Gastrocnemius medialis (tissue), 4 donors: ENCODE data around the gene GBP7. TPM values are rescaled to one million over a fixed set of nuclear protein-coding genes. Genes with fewer than 3 reads are reported as not detected.

Experiments
- ATAC-seq, 2 donors: fragments of 150-250 bp; one replicate each; pipeline ENCODE4 v1.9.1; 2016
- DNase-seq, 2 donors: peaks; one replicate each; pipeline ENCODE4 v3.0.0-alpha.2; 2019
- H3K27ac ChIP-seq, 4 donors: fragments of 200-600 bp; sonication (generic); 1 replicate in 1 of 4; 2 replicates in 3 of 4; pipeline ENCODE4 v1.5.1; 2016 to 2018; ENCODE audit warnings: mild to moderate bottlenecking in 2 of 4, moderate library complexity in 1 of 4
- H3K27me3 ChIP-seq, 3 donors: fragments of 200-600 bp; sonication (generic) in 2 of 3; 1 replicate in 1 of 3; 2 replicates in 2 of 3; pipeline versions ENCODE4 v1.5.1 to v1.6.0; 2016 to 2019; ENCODE audit warnings: mild to moderate bottlenecking in 1 of 3, moderate library complexity in 1 of 3
- H3K36me3 ChIP-seq, 2 donors: fragments of 200-600 bp; sonication (generic) in 1 of 2; one replicate each; pipeline ENCODE4 v1.5.1; 2017 to 2018
- H3K4me1 ChIP-seq, 2 donors: fragments of 200-600 bp; sonication (generic) in 1 of 2; one replicate each; pipeline ENCODE4 v1.5.1; 2016 to 2017; ENCODE audit warnings: mild to moderate bottlenecking in 2 of 2
- H3K4me3 ChIP-seq, 4 donors: fragments of 200-600 bp; sonication (generic) in 3 of 4; 1 replicate in 1 of 4; 2 replicates in 3 of 4; pipeline ENCODE4 v1.5.1; 2016 to 2019; ENCODE audit warnings: mild to moderate bottlenecking in 2 of 4
- H3K9me3 ChIP-seq, 3 donors: fragments of 200-600 bp; sonication (generic) in 2 of 3; 1 replicate in 1 of 3; 2 replicates in 2 of 3; pipeline ENCODE4 v1.5.1; 2016 to 2019
- POLR2A ChIP-seq, 2 donors: fragments of 450-650 bp; IDR thresholded peaks; one replicate each; pipeline ENCODE4 v1.6.1; 2017; ENCODE audit warnings: antibody characterized with exemption in 2 of 2, mild to moderate bottlenecking in 2 of 2, moderate library complexity in 2 of 2
- in situ Hi-C, 4 donors: fragments of 200-750 bp; cut with MboI; loops; one replicate each; pipeline versions ENCODE4 v1.15.0 to v1.8.0; 2017; ENCODE audit warnings: low sequenced_read_pairs in 4 of 4
- intact Hi-C: fragments of 100-400 bp; cut with DNase I; formaldehyde crosslinking; loops from one replicate; pipeline ENCODE4 v1.15.1; 2023; ENCODE audit warnings: low total_unique reads
- total RNA-seq, 4 donors: library from RNA; depleted of rRNA; stranded (reverse); fragments of >200 nt; gene quantifications; one replicate each; pipeline versions ENCODE4 v1.1.0 to v1.2.3, GENCODE V29; 2016
- TF ChIP-seq, protein P1 (sequence below), 5 experiments: fragments of 450-650 bp in 3 of 5; fragments of 200-600 bp in 2 of 5; sonication (generic) in 2 of 5; IDR thresholded peaks in 4 of 5; conservative IDR thresholded peaks in 1 of 5; 1 replicate in 4 of 5; 2 replicates in 1 of 5; pipeline ENCODE4 v1.5.1; 2016 to 2019; ENCODE audit warnings: antibody characterized with exemption in 5 of 5, mild to moderate bottlenecking in 3 of 5, moderate library complexity in 3 of 5

The GBP7 gene
- total RNA-seq, 4 donors from 2014 or later, result not detected

DNA sequence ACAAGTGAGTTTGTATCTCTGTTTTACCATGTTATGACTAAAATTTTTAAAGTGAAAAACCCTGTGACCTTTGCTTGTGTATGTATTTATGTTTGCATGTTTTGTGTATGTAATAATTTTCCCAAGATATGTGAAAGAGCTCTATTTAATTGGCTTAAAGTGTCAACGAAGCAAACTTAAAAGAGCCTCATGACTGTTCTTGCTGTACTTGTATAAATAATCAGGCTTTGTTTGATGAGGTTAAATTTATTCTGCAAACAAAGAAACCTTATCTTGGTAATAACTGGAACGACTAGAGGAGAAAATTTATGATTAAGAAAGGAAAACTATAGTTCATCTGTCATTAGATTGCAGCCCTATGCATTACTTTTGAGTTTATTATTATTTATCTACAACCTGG, 6.6 kb downstream of the GBP7 start:
- ATAC-seq (no peak), DNase-seq (no peak)
- H3K27ac ChIP-seq, result no peak overlapping the region
- in situ Hi-C loops (no loop called here), intact Hi-C loops (no loop called here)
- H3K4me3 ChIP-seq, result no peak overlapping the region
- H3K4me1 ChIP-seq, result no peaks in the 10 kb centered on the region
- no peaks in the 10 kb centered on the region for H3K36me3 ChIP-seq
- no peaks in the 10 kb centered on the region for H3K9me3 ChIP-seq
- no peaks in the 10 kb centered on the region for H3K27me3 ChIP-seq
- TF ChIP-seq, protein P1, sequence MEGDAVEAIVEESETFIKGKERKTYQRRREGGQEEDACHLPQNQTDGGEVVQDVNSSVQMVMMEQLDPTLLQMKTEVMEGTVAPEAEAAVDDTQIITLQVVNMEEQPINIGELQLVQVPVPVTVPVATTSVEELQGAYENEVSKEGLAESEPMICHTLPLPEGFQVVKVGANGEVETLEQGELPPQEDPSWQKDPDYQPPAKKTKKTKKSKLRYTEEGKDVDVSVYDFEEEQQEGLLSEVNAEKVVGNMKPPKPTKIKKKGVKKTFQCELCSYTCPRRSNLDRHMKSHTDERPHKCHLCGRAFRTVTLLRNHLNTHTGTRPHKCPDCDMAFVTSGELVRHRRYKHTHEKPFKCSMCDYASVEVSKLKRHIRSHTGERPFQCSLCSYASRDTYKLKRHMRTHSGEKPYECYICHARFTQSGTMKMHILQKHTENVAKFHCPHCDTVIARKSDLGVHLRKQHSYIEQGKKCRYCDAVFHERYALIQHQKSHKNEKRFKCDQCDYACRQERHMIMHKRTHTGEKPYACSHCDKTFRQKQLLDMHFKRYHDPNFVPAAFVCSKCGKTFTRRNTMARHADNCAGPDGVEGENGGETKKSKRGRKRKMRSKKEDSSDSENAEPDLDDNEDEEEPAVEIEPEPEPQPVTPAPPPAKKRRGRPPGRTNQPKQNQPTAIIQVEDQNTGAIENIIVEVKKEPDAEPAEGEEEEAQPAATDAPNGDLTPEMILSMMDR (IDR thresholded peaks at IDR 0.05 in 4 of 5, conservative IDR thresholded peaks at IDR 0.05 in 1 of 5), result no peak
- TF ChIP-seq POLR2A (IDR thresholded peaks at IDR 0.05), result no peak

DNA sequence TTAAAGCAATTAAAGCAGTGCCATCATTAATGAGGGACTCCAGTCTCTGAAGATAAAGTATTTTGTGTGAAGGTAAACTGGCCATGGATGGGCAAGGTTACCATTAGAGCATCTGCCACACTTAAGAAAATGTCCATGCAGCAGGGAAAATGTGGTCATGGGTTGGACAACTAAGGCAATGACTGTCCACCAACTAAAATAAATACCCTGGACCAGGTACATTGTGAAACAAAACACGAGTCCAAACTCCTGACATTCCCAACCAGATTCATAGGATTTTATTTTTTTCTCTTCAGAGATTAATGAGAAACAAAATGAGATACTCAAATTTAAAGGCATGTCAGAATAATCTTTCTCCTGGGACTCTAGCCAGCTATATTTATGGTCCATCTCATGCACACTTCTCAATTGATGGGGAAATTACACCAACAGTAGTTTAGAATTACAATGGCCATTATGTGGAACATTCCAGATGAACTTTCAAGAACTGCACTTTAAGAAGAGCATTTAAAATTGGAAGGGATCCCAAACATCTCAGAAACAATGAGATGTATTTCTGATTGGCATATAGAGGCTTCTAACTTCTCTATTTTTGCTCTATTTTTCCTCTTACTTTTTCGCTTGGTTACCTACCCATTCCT, 8.1 kb downstream of the GBP7 start:
- no peak for ATAC-seq
- no peak overlapping the region for H3K4me3 ChIP-seq
- in situ Hi-C loops, result no loop called here
- H3K27ac ChIP-seq, result no peak overlapping the region
- H3K9me3 ChIP-seq, result no peaks in the 10 kb centered on the region
- intact Hi-C loops, result no loop called here
- H3K4me1 ChIP-seq, result no peaks in the 10 kb centered on the region
- H3K27me3 ChIP-seq, result no peaks in the 10 kb centered on the region
- no peak for TF ChIP-seq POLR2A (IDR thresholded peaks at IDR 0.05)
- TF ChIP-seq, protein P1 (IDR thresholded peaks at IDR 0.05 in 4 of 5, conservative IDR thresholded peaks at IDR 0.05 in 1 of 5), result no peak
- no peaks in the 10 kb centered on the region for H3K36me3 ChIP-seq
- DNase-seq, result no peak

DNA sequence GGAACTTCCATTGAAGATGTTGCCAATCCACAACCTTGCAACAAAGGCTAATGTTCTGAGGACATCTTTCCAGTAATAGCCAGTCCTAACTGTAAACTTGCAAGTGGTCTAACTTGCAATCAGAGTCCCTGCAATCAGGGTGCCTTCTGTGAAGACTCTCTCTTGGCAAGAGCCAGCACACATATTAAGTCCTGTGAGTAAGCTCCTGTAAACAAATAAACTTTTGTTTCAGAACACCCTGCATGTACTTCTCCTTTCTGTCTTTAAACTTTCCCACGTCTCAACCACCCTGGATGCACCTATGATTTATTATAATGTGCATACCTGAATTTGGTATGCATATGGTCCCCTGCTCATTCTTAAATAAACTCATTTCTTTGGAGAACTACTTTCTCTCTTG, 9.1 kb downstream of the GBP7 start:
- TF ChIP-seq POLR2A (IDR thresholded peaks at IDR 0.05), result no peak
- TF ChIP-seq, protein P1 (IDR thresholded peaks at IDR 0.05 in 4 of 5, conservative IDR thresholded peaks at IDR 0.05 in 1 of 5), result no peak
- in situ Hi-C loops, result no loop called here

DNA sequence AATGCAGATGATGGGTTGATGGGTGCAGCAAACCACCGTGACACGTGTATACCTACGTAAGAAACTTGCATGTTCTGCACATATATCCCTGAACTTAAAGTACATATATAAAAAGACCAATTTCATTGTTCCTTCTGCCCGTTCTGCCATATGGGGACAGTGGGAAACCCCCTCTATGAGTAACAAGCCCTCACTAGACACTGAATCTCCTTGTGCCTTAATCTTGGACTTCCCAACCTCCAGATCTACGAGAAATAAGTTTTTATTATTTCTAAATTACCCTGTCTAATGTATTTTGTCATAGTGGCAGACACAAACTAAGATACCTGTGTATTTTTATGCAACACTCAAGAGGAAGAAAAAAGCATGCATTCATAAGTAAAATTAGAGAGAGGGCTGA, 10.0 kb downstream of the GBP7 start:
- DNase-seq, result no peak
- no peak for ATAC-seq
- in situ Hi-C loops, result no loop called here
- no peaks in the 10 kb centered on the region for H3K36me3 ChIP-seq
- TF ChIP-seq POLR2A (IDR thresholded peaks at IDR 0.05), result no peak
- TF ChIP-seq, protein P1 (IDR thresholded peaks at IDR 0.05 in 4 of 5, conservative IDR thresholded peaks at IDR 0.05 in 1 of 5), result no peak
- no peaks in the 10 kb centered on the region for H3K9me3 ChIP-seq
- intact Hi-C loops, result no loop called here
- H3K4me3 ChIP-seq, result no peak overlapping the region
- no peaks in the 10 kb centered on the region for H3K4me1 ChIP-seq
- no peaks in the 10 kb centered on the region for H3K27me3 ChIP-seq
- no peak overlapping the region for H3K27ac ChIP-seq

More for the DNA sequence above, 9.1 kb downstream of the GBP7 start:
- Histone ChIP-seq H3K4me3 (no peak overlapping the region), H3K27ac (no peak overlapping the region), H3K4me1 (no peaks in the 10 kb centered on the region), H3K36me3 (no peaks in the 10 kb centered on the region), H3K9me3 (no peaks in the 10 kb centered on the region), H3K27me3 (no peaks in the 10 kb centered on the region)
- DNase-seq, result no peak
- ATAC-seq, result no peak
- intact Hi-C loops, result no loop called here

DNA sequence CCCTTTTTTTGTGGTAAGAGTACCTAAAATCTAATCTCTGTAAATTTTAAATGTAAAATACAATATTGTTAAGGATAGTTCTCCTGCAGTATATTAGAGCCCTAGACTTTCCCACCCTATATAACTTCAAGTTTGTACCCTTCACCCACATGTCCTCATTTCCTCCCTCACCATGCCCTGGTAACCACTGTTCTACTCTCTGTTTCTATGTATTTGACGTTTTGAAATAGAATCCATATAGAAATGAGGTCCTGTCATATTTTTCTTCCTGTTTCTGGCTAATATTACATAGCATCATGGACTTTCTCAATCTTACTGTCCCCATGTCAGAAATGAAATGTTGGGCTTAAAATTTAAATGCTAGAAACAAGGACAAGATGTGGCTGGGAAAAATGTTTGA, 24.8 kb downstream of the GBP7 start:
- no peaks in the 10 kb centered on the region for H3K4me1 ChIP-seq
- in situ Hi-C loops, result loop anchor here in 1 of 4 donors (10.0 kb wide), 1 partner anchor 56 kb away; no protein-coding TSS in a partner anchor
- TF ChIP-seq POLR2A (IDR thresholded peaks at IDR 0.05), result no peak
- TF ChIP-seq, protein P1 (IDR thresholded peaks at IDR 0.05 in 4 of 5, conservative IDR thresholded peaks at IDR 0.05 in 1 of 5), result no peak

More for the DNA sequence above, 24.8 kb downstream of the GBP7 start:
- Histone ChIP-seq H3K27ac (no peak overlapping the region), H3K4me3 (no peak overlapping the region), H3K27me3 (no peaks in the 10 kb centered on the region), H3K36me3 (no peaks in the 10 kb centered on the region), H3K9me3 (no peaks in the 10 kb centered on the region)
- intact Hi-C loops, result no loop called here
- DNase-seq (no peak), ATAC-seq (no peak)
